Measurements from ENCODE around the gene SPACA6.

Gene SPACA6

DNA sequence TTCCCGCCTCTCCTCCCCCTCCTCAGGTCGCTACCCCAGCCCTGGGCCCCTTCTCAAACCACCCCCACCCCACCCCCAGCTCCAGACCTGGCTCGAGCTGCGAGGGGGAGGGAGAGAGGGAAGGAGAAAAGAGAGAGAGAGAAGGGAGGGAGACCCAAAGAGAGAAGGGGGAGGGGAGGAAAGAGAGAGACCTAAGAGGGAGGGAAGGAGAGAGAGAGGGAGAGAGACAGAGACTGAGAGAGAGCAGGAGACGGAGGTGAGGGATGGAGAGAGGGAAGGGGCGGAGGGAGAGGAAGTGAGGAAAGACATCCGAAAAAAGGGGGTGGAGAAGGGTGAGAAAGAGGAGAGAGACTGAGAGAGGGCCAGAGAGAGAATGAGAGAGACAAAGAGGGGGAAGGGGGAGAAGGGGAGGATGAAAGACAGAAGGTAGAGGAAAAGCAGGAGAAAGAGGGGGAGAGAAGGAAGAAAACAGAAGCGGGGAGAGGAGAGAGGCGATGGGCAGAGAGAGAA, 2.0 kb upstream of the SPACA6 start:
- Histone ChIP-seq H3K9ac (ENCODE audit: low read depth, low read length, poor library complexity) (no peak overlapping the region), H3K4me2 (ENCODE audit: insufficient read depth, low read length, poor library complexity, severe bottlenecking) (peak overlapping the region; percentile 69), H3K4me1 (ENCODE audit: control insufficient read depth in 2 of 2, insufficient read depth in 1 of 2, low read depth in 1 of 2, low read length in 2 of 2) (peaks cover 21 to 24% of the 10 kb centered on the region in 2 donors), H2AFZ (ENCODE audit: low read length) (peak overlapping the region; percentile 55), H3K36me3 (replicated peaks in 1 of 2; ENCODE audit: control insufficient read depth in 2 of 2, insufficient read depth in 2 of 2, low read length in 2 of 2) (peaks cover 0 to 22% of the 10 kb centered on the region in 2 donors), H2AK5ac (ENCODE audit: low read depth, low read length) (peak overlapping the region; percentile 48), H2BK5ac (ENCODE audit: low read length) (peak overlapping the region; percentile 88), H3K4ac (ENCODE audit: low read length) (no peak overlapping the region), H2BK15ac (ENCODE audit: low read length) (peak overlapping the region; percentile 75), H3K23ac (ENCODE audit: low read depth, low read length, poor library complexity) (no peak overlapping the region), H3K27me3 (ENCODE audit: control insufficient read depth in 3 of 3, insufficient read depth in 3 of 3, low read depth in 1 of 3, low read length in 3 of 3) (no peaks in the 10 kb centered on the region), H3K18ac (ENCODE audit: low read length) (peak overlapping the region; percentile 71), H3K14ac (ENCODE audit: low read length) (no peak overlapping the region), H3K9me3 (replicated peaks in 1 of 2; ENCODE audit: control insufficient read depth in 2 of 2, insufficient read depth in 1 of 2, low read depth in 1 of 2, low read length in 2 of 2) (no peaks in the 10 kb centered on the region), H3K79me1 (ENCODE audit: low read depth, low read length) (no peaks in the 10 kb centered on the region), H2BK12ac (ENCODE audit: low read length) (peak overlapping the region; percentile 84), H3K27ac (replicated peaks; ENCODE audit: low read length) (peak overlapping the region; percentile 49), H2BK120ac (ENCODE audit: low read depth, low read length) (no peak overlapping the region), H4K91ac (ENCODE audit: low read depth, low read length, poor library complexity) (no peak overlapping the region), H3K4me3 (ENCODE audit: low read length in 2 of 2) (peak overlapping the region; percentile 50 to 51), H4K8ac (ENCODE audit: low read depth, low read length) (no peak overlapping the region)
- no CpG with 5 or more reads among the region's 9 CpGs for WGBS, 2 donors (ENCODE audit: extremely low coverage in 2 of 2, insufficient read length in 2 of 2, insufficient replicate concordance in 1 of 2)
- no peak for DNase-seq (ENCODE audit: low spot score)

DNA sequence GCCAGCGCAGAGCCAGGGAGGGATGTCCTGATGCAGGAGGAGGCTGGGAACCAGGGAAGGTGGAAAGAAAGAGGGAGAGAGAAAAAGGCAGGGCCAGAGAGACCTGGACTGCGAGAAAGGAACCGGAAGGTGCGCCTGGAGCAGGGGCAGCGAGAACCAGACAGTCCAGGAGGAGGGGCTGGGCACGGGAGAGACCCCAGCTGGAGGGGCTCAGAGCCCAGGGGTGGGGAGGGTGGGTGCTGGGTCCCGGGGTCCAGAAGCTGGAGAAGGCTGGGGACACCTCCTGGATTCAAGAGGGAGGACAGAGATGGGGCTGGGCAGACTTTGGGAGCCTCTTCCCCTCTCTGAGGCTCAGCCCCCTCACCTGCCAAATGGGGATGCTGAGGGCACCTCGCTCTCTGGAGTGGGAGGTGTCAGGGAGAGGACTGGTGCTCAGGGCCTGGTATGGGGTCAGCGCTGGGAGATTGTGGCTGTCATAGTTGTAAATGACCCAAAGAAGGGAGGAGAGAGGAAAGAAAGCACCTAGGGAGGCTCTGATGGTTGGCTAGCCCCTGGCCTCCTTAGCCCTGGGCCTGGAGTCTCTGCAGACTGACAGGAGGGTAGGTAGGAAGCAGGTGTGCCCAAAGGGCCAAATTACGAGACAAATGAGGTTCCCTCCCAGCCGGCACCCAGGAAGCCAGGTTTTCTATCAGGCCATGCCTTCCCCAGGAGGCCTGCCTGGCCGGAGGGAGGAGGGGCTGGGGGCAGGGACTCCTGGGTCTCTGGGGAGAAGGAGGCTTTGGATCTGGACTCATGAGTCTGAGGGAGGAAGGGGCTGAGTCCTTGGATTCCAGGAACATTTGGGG, 1.3 kb upstream of the SPACA6 start:
- no peak overlapping the region for H4K8ac ChIP-seq (ENCODE audit: low read depth, low read length)
- peaks cover 0 to 25% of the 10 kb centered on the region in 2 donors for H3K36me3 ChIP-seq (replicated peaks in 1 of 2; ENCODE audit: control insufficient read depth in 2 of 2, insufficient read depth in 2 of 2, low read length in 2 of 2)
- peak overlapping the region; percentile 49 for H3K27ac ChIP-seq (replicated peaks; ENCODE audit: low read length)
- H3K9me3 ChIP-seq (replicated peaks in 1 of 2; ENCODE audit: control insufficient read depth in 2 of 2, insufficient read depth in 1 of 2, low read depth in 1 of 2, low read length in 2 of 2), result no peaks in the 10 kb centered on the region
- no peak overlapping the region for H2AFZ ChIP-seq (ENCODE audit: low read length)
- peaks cover 21 to 24% of the 10 kb centered on the region in 2 donors for H3K4me1 ChIP-seq (ENCODE audit: control insufficient read depth in 2 of 2, insufficient read depth in 1 of 2, low read depth in 1 of 2, low read length in 2 of 2)
- H2BK15ac ChIP-seq (ENCODE audit: low read length), result peak overlapping the region; percentile 75
- no peak overlapping the region for H4K91ac ChIP-seq (ENCODE audit: low read depth, low read length, poor library complexity)
- WGBS, 2 donors (ENCODE audit: extremely low coverage in 2 of 2, insufficient read length in 2 of 2, insufficient replicate concordance in 1 of 2), result no CpG with 5 or more reads among the region's 12 CpGs
- H3K79me1 ChIP-seq (ENCODE audit: low read depth, low read length), result no peaks in the 10 kb centered on the region
- H3K4me3 ChIP-seq (ENCODE audit: low read length in 2 of 2), result no peak overlapping the region
- H2BK12ac ChIP-seq (ENCODE audit: low read length), result peak overlapping the region; percentile 84
- H3K9ac ChIP-seq (ENCODE audit: low read depth, low read length, poor library complexity), result no peak overlapping the region
- DNase-seq (ENCODE audit: low spot score), result no peak
- peak overlapping the region; percentile 55 for H3K23ac ChIP-seq (ENCODE audit: low read depth, low read length, poor library complexity)
- no peak overlapping the region for H2BK120ac ChIP-seq (ENCODE audit: low read depth, low read length)
- no peak overlapping the region for H3K4ac ChIP-seq (ENCODE audit: low read length)
- H3K18ac ChIP-seq (ENCODE audit: low read length), result peak overlapping the region; percentile 71
- H2BK5ac ChIP-seq (ENCODE audit: low read length), result peak overlapping the region; percentile 11
- H3K14ac ChIP-seq (ENCODE audit: low read length), result no peak overlapping the region
- H3K4me2 ChIP-seq (ENCODE audit: insufficient read depth, low read length, poor library complexity, severe bottlenecking), result peak overlapping the region; percentile 69
- H2AK5ac ChIP-seq (ENCODE audit: low read depth, low read length), result peak overlapping the region; percentile 48
- no peaks in the 10 kb centered on the region for H3K27me3 ChIP-seq (ENCODE audit: control insufficient read depth in 3 of 3, insufficient read depth in 3 of 3, low read depth in 1 of 3, low read length in 3 of 3)

DNA sequence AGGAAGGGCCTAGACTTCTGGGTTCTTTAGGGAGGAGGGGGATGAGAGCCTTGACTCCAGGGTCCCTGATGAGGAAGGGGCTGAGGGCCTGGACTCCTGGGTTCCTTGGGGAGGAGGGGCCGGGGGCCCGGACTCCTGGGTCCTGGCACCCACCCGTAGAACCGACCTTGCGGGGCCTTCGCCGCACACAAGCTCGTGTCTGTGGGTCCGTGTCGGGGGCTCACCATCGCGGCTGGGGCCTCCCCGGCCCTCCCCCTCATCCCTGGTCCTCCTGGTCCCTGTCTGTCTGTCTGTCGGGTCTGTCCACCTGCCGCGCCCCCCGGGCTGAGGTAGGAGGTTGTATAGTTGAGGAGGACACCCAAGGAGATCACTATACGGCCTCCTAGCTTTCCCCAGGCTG, 662 bp upstream of the SPACA6 start:
- Histone ChIP-seq H2BK15ac (ENCODE audit: low read length) (no peak overlapping the region), H3K9me3 (replicated peaks in 1 of 2; ENCODE audit: control insufficient read depth in 2 of 2, insufficient read depth in 1 of 2, low read depth in 1 of 2, low read length in 2 of 2) (no peaks in the 10 kb centered on the region), H2BK120ac (ENCODE audit: low read depth, low read length) (no peak overlapping the region), H3K4me3 (ENCODE audit: low read length in 2 of 2) (no peak overlapping the region), H4K91ac (ENCODE audit: low read depth, low read length, poor library complexity) (no peak overlapping the region), H2AFZ (ENCODE audit: low read length) (no peak overlapping the region), H2AK5ac (ENCODE audit: low read depth, low read length) (no peak overlapping the region), H2BK5ac (ENCODE audit: low read length) (no peak overlapping the region), H3K36me3 (replicated peaks in 1 of 2; ENCODE audit: control insufficient read depth in 2 of 2, insufficient read depth in 2 of 2, low read length in 2 of 2) (peaks cover 0 to 31% of the 10 kb centered on the region in 2 donors), H3K27me3 (ENCODE audit: control insufficient read depth in 3 of 3, insufficient read depth in 3 of 3, low read depth in 1 of 3, low read length in 3 of 3) (no peaks in the 10 kb centered on the region), H4K8ac (ENCODE audit: low read depth, low read length) (no peak overlapping the region), H3K14ac (ENCODE audit: low read length) (no peak overlapping the region), H3K4me1 (ENCODE audit: control insufficient read depth in 2 of 2, insufficient read depth in 1 of 2, low read depth in 1 of 2, low read length in 2 of 2) (peaks cover 20 to 23% of the 10 kb centered on the region in 2 donors), H3K18ac (ENCODE audit: low read length) (peak overlapping the region; percentile 31), H3K9ac (ENCODE audit: low read depth, low read length, poor library complexity) (no peak overlapping the region), H3K23ac (ENCODE audit: low read depth, low read length, poor library complexity) (no peak overlapping the region), H3K79me1 (ENCODE audit: low read depth, low read length) (no peaks in the 10 kb centered on the region), H2BK12ac (ENCODE audit: low read length) (no peak overlapping the region), H3K4ac (ENCODE audit: low read length) (no peak overlapping the region), H3K4me2 (ENCODE audit: insufficient read depth, low read length, poor library complexity, severe bottlenecking) (no peak overlapping the region), H3K27ac (replicated peaks; ENCODE audit: low read length) (no peak overlapping the region)
- no CpG with 5 or more reads among the region's 18 CpGs for WGBS, 2 donors (ENCODE audit: extremely low coverage in 2 of 2, insufficient read length in 2 of 2, insufficient replicate concordance in 1 of 2)
- DNase-seq (ENCODE audit: low spot score), result no peak

DNA sequence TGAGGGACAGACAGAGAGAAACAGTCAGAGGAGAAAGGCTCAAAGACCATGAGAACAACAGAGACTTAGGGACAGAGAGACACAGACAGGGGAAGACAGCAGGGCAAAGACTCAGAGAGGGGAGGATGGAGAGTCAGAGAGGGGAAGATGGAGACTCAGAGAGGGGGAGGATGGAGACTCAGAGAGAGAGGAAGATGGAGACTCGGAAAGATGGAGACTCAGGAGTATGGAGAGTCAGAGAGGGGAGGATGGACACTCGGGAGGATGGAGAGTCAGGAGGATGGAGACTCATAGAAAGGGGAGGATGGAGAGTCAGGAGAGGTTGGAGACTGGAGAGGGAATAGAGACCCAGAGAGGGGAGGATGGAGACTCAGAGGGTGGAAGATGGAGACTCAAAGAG, 689 bp downstream of the SPACA6 start:
- Histone ChIP-seq H3K9me3 (replicated peaks in 1 of 2; ENCODE audit: control insufficient read depth in 2 of 2, insufficient read depth in 1 of 2, low read depth in 1 of 2, low read length in 2 of 2) (no peaks in the 10 kb centered on the region), H2AFZ (ENCODE audit: low read length) (no peak overlapping the region), H3K4me1 (ENCODE audit: control insufficient read depth in 2 of 2, insufficient read depth in 1 of 2, low read depth in 1 of 2, low read length in 2 of 2) (peaks cover 11 to 13% of the 10 kb centered on the region in 2 donors), H3K4ac (ENCODE audit: low read length) (no peak overlapping the region), H2BK15ac (ENCODE audit: low read length) (no peak overlapping the region), H2BK5ac (ENCODE audit: low read length) (no peak overlapping the region), H4K8ac (ENCODE audit: low read depth, low read length) (no peak overlapping the region), H3K36me3 (replicated peaks in 1 of 2; ENCODE audit: control insufficient read depth in 2 of 2, insufficient read depth in 2 of 2, low read length in 2 of 2) (peaks cover 0 to 43% of the 10 kb centered on the region in 2 donors), H3K9ac (ENCODE audit: low read depth, low read length, poor library complexity) (no peak overlapping the region), H3K14ac (ENCODE audit: low read length) (no peak overlapping the region), H3K4me2 (ENCODE audit: insufficient read depth, low read length, poor library complexity, severe bottlenecking) (no peak overlapping the region), H3K79me1 (ENCODE audit: low read depth, low read length) (no peaks in the 10 kb centered on the region), H2BK12ac (ENCODE audit: low read length) (no peak overlapping the region), H3K4me3 (ENCODE audit: low read length in 2 of 2) (no peak overlapping the region), H3K18ac (ENCODE audit: low read length) (no peak overlapping the region), H3K23ac (ENCODE audit: low read depth, low read length, poor library complexity) (no peak overlapping the region), H2AK5ac (ENCODE audit: low read depth, low read length) (no peak overlapping the region), H3K27me3 (ENCODE audit: control insufficient read depth in 3 of 3, insufficient read depth in 3 of 3, low read depth in 1 of 3, low read length in 3 of 3) (no peaks in the 10 kb centered on the region), H4K91ac (ENCODE audit: low read depth, low read length, poor library complexity) (no peak overlapping the region), H3K27ac (replicated peaks; ENCODE audit: low read length) (no peak overlapping the region), H2BK120ac (ENCODE audit: low read depth, low read length) (no peak overlapping the region)
- no CpG with 5 or more reads among the region's 2 CpGs for whole genome bisulfite sequencing, 2 donors (ENCODE audit: extremely low coverage in 2 of 2, insufficient read length in 2 of 2, insufficient replicate concordance in 1 of 2)
- DNase-seq (ENCODE audit: low spot score), result no peak

Measured in neuronal stem cell (in vitro differentiated cells).